Endodermal cell (in vitro differentiated cells): Measurements from ENCODE around the gene RGS5. TPM values are rescaled to one million over a fixed set of nuclear protein-coding genes. Genes with fewer than 3 reads are reported as not detected.
A peak's percentile ranks its signal among the peaks of the same experiment; 100 is the strongest.

Experiments
- DNase-seq: peaks from one replicate; pipeline ENCODE4 v3.0.0-alpha.2; 2017
- H3K27ac ChIP-seq: 2 replicates; pipeline ENCODE4 v1.5.1; 2013; ENCODE audit warnings: mild to moderate bottlenecking, low read depth, low read length, moderate library complexity
- H3K27me3 ChIP-seq: 2 replicates; pipeline ENCODE4 v1.6.1; 2013; ENCODE audit warnings: mild to moderate bottlenecking, low read length, moderate library complexity; ENCODE audit not compliant: insufficient read depth, control insufficient read depth, poor library complexity, severe bottlenecking
- H3K36me3 ChIP-seq: 2 replicates; pipeline ENCODE4 v1.7.0; 2013; ENCODE audit warnings: mild to moderate bottlenecking, low read length, moderate library complexity; ENCODE audit not compliant: control insufficient read depth, insufficient read depth
- H3K4me1 ChIP-seq: one replicate; pipeline ENCODE4 v1.7.0; 2013; ENCODE audit warnings: low read length; ENCODE audit not compliant: control insufficient read depth, insufficient read depth
- H3K4me3 ChIP-seq: 2 replicates; pipeline ENCODE4 v1.5.1; 2013; ENCODE audit warnings: mild to moderate bottlenecking, low read length, moderate library complexity
- H3K9ac ChIP-seq: 2 replicates; pipeline ENCODE4 v1.6.1; 2013; ENCODE audit warnings: mild to moderate bottlenecking, low read length, moderate library complexity; ENCODE audit not compliant: poor library complexity, severe bottlenecking; ENCODE audit errors: extremely low read depth
- H3K9me3 ChIP-seq: 2 replicates; pipeline ENCODE4 v1.6.1; 2013; ENCODE audit warnings: mild to moderate bottlenecking, low read length, moderate library complexity; ENCODE audit not compliant: control insufficient read depth
- H3K27ac Mint-ChIP-seq: 2 replicates; pipeline ENCODE4 v1.8.0; 2020; ENCODE audit warnings: mixed read lengths
- H3K27me3 Mint-ChIP-seq: 2 replicates; pipeline ENCODE4 v1.8.0; 2021; ENCODE audit warnings: mild to moderate bottlenecking, mixed read lengths; ENCODE audit not compliant: insufficient read depth
- H3K36me3 Mint-ChIP-seq: 2 replicates; pipeline ENCODE4 v1.8.0; 2020; ENCODE audit warnings: low read depth, mixed read lengths
- H3K4me1 Mint-ChIP-seq: 2 replicates; pipeline ENCODE4 v1.8.0; 2020; ENCODE audit warnings: mixed read lengths
- H3K4me3 Mint-ChIP-seq: 2 replicates; pipeline ENCODE4 v1.8.0; 2020; ENCODE audit warnings: mild to moderate bottlenecking, moderate library complexity, mixed read lengths
- H3K9me3 Mint-ChIP-seq: 2 replicates; pipeline ENCODE4 v1.8.0; 2020; ENCODE audit warnings: mild to moderate bottlenecking, mixed read lengths
- CTCF ChIP-seq: fragments of 200-600 bp; sonication (generic); conservative IDR thresholded peaks from 2 replicates; pipeline ENCODE4 v1.5.0; 2021; ENCODE audit warnings: antibody characterized with exemption, mild to moderate bottlenecking
- WGBS, 2 experiments: methylation state at CpG; one replicate each; pipeline versions ENCODE4 v1.1.5 to v1.1.7; 2013; ENCODE audit warnings: missing lambda C conversion rate in 2 of 2, mixed read lengths in 1 of 2; ENCODE audit not compliant: insufficient coverage in 1 of 2, insufficient read length in 1 of 2; 5-methylcytosine and 5-hydroxymethylcytosine counted together
- total RNA-seq, 2 donors: library from RNA; stranded (reverse); fragmentation: NEBNext Ultra II Directional in 1 of 2; extraction: Animal tissue kit (Norgen Biotek cat#: 25700) in 1 of 2; gene quantifications; 2 replicates in 1 of 2; 3 replicates in 1 of 2; pipeline ENCODE4 v1.2.1, GENCODE V29; 2021

Gene RGS5
- total RNA-seq, 2 donors from 2014 or later = 48.4 to 88.9 TPM

GRCh38 chr1:163170975-163171676, 31.6 kb downstream of the RGS5 start:
- no peak overlapping the region for H3K27ac ChIP-seq
- peaks cover 23% of the 10 kb centered on the region for H3K36me3 ChIP-seq
- no peak overlapping the region for H3K4me3 ChIP-seq
- TF ChIP-seq CTCF = peak; percentile 55
- DNase-seq = no peak
- WGBS, 2 experiments = 89% methylated on average over 5 of the region's 5 CpGs; no CpG with 5 or more reads in 1 of the 2 experiments
- H3K27ac Mint-ChIP-seq = no peak overlapping the region
- H3K4me3 Mint-ChIP-seq = no peak overlapping the region
- H3K9me3 ChIP-seq = no peaks in the 10 kb centered on the region
- H3K27me3 ChIP-seq = no peaks in the 10 kb centered on the region
- H3K9me3 Mint-ChIP-seq = no peaks in the 10 kb centered on the region
- H3K9ac ChIP-seq = no peak overlapping the region
- peaks cover 4% of the 10 kb centered on the region for H3K36me3 Mint-ChIP-seq
- no peaks in the 10 kb centered on the region for H3K4me1 ChIP-seq
- no peaks in the 10 kb centered on the region for H3K27me3 Mint-ChIP-seq
- H3K4me1 Mint-ChIP-seq = peaks cover 17% of the 10 kb centered on the region

GRCh38 chr1:163170331-163170730, 32.4 kb downstream of the RGS5 start:
- no peak for TF ChIP-seq CTCF
- H3K4me3 ChIP-seq = no peak overlapping the region
- Mint-ChIP-seq H3K4me3 (no peak overlapping the region), H3K27me3 (no peaks in the 10 kb centered on the region), H3K27ac (no peak overlapping the region), H3K36me3 (peaks cover 9% of the 10 kb centered on the region), H3K9me3 (no peaks in the 10 kb centered on the region), H3K4me1 (peaks cover 17% of the 10 kb centered on the region)
- no peaks in the 10 kb centered on the region for H3K27me3 ChIP-seq
- H3K9me3 ChIP-seq = no peaks in the 10 kb centered on the region
- H3K36me3 ChIP-seq = peaks cover 23% of the 10 kb centered on the region
- no peaks in the 10 kb centered on the region for H3K4me1 ChIP-seq
- no peak overlapping the region for H3K27ac ChIP-seq
- no CpG with 5 or more reads among the region's 1 CpG for WGBS, 2 experiments
- no peak for DNase-seq
- no peak overlapping the region for H3K9ac ChIP-seq

DNA sequence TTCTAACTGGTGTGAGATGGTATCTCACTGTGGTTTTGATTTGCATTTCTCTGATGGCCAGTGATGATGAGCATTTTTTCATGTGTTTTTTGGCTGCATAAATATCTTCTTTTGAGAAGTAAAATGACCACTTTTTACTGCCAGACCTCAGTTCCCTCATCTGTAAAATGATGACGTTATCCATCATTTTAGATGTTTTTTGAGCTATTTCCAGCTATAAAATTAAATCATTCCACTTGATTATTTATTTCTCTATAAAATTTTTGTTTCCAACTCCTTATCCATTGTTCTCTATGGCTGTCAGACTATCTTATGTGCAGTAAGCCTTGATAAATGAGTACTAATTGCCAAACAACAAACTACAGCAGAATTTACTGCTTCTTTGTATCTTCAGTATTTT, 33.2 kb downstream of the RGS5 start:
- no peaks in the 10 kb centered on the region for H3K9me3 Mint-ChIP-seq
- no peak for TF ChIP-seq CTCF
- WGBS, 2 experiments = 86 to 97% methylated on average over 1 of the region's 1 CpG
- Histone ChIP-seq H3K9ac (no peak overlapping the region), H3K27me3 (no peaks in the 10 kb centered on the region), H3K27ac (no peak overlapping the region), H3K36me3 (peaks cover 29% of the 10 kb centered on the region), H3K9me3 (no peaks in the 10 kb centered on the region), H3K4me3 (no peak overlapping the region), H3K4me1 (no peaks in the 10 kb centered on the region)
- H3K27ac Mint-ChIP-seq = no peak overlapping the region
- DNase-seq = no peak
- H3K4me3 Mint-ChIP-seq = no peak overlapping the region
- peaks cover 12% of the 10 kb centered on the region for H3K4me1 Mint-ChIP-seq
- no peaks in the 10 kb centered on the region for H3K27me3 Mint-ChIP-seq
- H3K36me3 Mint-ChIP-seq = peaks cover 10% of the 10 kb centered on the region
